Measurements from ENCODE around the gene WFS1. TPM values are rescaled to one million over a fixed set of nuclear protein-coding genes. Genes with fewer than 3 reads are reported as not detected.

WFS1 gene
- total RNA-seq, 1 experiment from 2014 or later = 21.5 TPM

- Histone ChIP-seq H3K4me3 (replicated peaks in 1 of 2; ENCODE audit: low read depth in 1 of 2, low read length in 2 of 2) (no peak overlapping the region), H3K36me3 (ENCODE audit: control insufficient read depth in 1 of 2, insufficient read depth in 2 of 2, low read length in 2 of 2) (no peaks in the 10 kb centered on the region), H3K4me1 (ENCODE audit: control insufficient read depth in 1 of 2, insufficient read depth in 2 of 2, low read length in 2 of 2) (no peaks in the 10 kb centered on the region), H3K4me2 (ENCODE audit: low read length) (no peak overlapping the region), H3K9ac (ENCODE audit: low read length) (no peak overlapping the region), H2AFZ (ENCODE audit: low read depth, low read length, poor library complexity, severe bottlenecking) (no peak overlapping the region), H4K20me1 (ENCODE audit: insufficient read depth) (no peaks in the 10 kb centered on the region), H3K27me3 (ENCODE audit: insufficient read depth, low read length) (no peaks in the 10 kb centered on the region), H3K27ac (ENCODE audit: low read depth, low read length) (no peak overlapping the region), H3K9me3 (ENCODE audit: control insufficient read depth in 1 of 2, insufficient read depth in 1 of 2, low read depth in 1 of 2, low read length in 2 of 2) (no peaks in the 10 kb centered on the region), H3K79me2 (ENCODE audit: insufficient read depth, low read length) (no peaks in the 10 kb centered on the region), H3K9me2 (ENCODE audit: insufficient read depth) (no peaks in the 10 kb centered on the region)
- RAD21 ChIA-PET (ENCODE audit: low non-redundant PET in 1 of 2, low total read pairs in 2 of 2, uncharacterized antibody in 2 of 2, unreplicated experiment in 2 of 2) = no interaction called here
- CTCF ChIA-PET = no interaction called here
- ATAC-seq (no peak), DNase-seq (ENCODE audit: low read depth, low spot score) (no peak)
- no TSS peak for BruUV-seq (replicated peaks)
- intact Hi-C loops (cut with micrococcal nuclease) = loop anchor here (5.0 kb wide), 1 partner anchor 136 kb away; no protein-coding TSS in a partner anchor
- POLR2A ChIA-PET = no interaction called here
- TF ChIP-seq JUND (IDR thresholded peaks at IDR 0.05) (no peak), ELF1 (IDR thresholded peaks at IDR 0.05; ENCODE audit: borderline replicate concordance, low read depth) (no peak), REST (IDR thresholded peaks at IDR 0.05; ENCODE audit: low read depth) (no peak), SRF (IDR thresholded peaks at IDR 0.05; ENCODE audit: low read depth) (no peak), SP1 (IDR thresholded peaks at IDR 0.05; ENCODE audit: low read depth) (no peak), RAD21 (IDR thresholded peaks at IDR 0.05; ENCODE audit: low read depth) (no peak), CEBPB (IDR thresholded peaks at IDR 0.05; ENCODE audit: low read depth) (no peak), EZH2phosphoT487 (IDR thresholded peaks at IDR 0.05; ENCODE audit: borderline replicate concordance) (no peak), POLR2A (IDR thresholded peaks at IDR 0.05; ENCODE audit: borderline replicate concordance, extremely low read depth, insufficient read depth, insufficient read length) (no peak), MAX (IDR thresholded peaks at IDR 0.05) (no peak), TCF7L2 (IDR thresholded peaks at IDR 0.05; ENCODE audit: borderline replicate concordance, extremely low read depth, insufficient read depth, insufficient read length) (no peak), CBX3 (IDR thresholded peaks at IDR 0.05; ENCODE audit: low read depth) (no peak), YY1 (IDR thresholded peaks at IDR 0.05; ENCODE audit: extremely low read depth, insufficient replicate concordance, low read depth, low read length) (no peak), POLR2AphosphoS5 (IDR thresholded peaks at IDR 0.05; ENCODE audit: low read depth, low read length) (no peak), FOSL1 (IDR thresholded peaks at IDR 0.05; ENCODE audit: low read depth) (no peak), ZBTB33 (IDR thresholded peaks at IDR 0.05; ENCODE audit: extremely low read depth, insufficient replicate concordance, low read length) (no peak), ZFX (IDR thresholded peaks at IDR 0.05) (no peak), SIN3A (IDR thresholded peaks at IDR 0.05; ENCODE audit: low read depth) (no peak), ZNF274 (IDR thresholded peaks at IDR 0.05; ENCODE audit: low read depth, low read length) (no peak), EZH2 (IDR thresholded peaks at IDR 0.05) (no peak)
Measured at GRCh38 chr4:6313216-6313615, 43.6 kb downstream of the WFS1 start.

Measured in HCT116 (cell line).